ENCODE measurements around the gene SLC20A1. TPM values are rescaled to one million over a fixed set of nuclear protein-coding genes. Genes with fewer than 3 reads are reported as not detected.

SLC20A1 gene
- total RNA-seq, 1 donor from 2014 or later, result 59.4 TPM

DNA sequence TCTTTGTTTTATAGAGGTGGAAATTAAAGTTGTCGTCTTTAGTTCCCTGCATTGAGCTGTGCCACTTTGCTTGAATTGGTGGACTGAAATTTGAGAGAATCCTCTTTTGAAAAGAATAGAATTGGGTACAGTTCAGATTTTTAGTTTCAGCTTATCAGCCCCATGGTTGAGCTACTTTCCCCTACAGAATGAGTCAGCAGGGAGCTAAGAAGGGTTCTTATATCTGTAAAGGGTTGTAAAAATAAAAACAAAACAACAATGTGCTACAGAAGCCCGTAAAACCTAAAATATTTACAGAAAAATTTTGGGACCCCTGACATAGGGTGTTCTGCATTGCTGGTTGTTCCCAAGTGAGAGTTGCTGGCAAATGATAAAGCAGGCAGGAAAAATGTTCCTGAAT, 12.6 kb downstream of the SLC20A1 start:
- no peaks in the 10 kb centered on the region for H3K27me3 ChIP-seq
- no peaks in the 10 kb centered on the region for H3K9me3 ChIP-seq
- H3K4me3 ChIP-seq, result no peak overlapping the region
- H3K36me3 ChIP-seq, result peaks cover 95% of the 10 kb centered on the region
- TF ChIP-seq CTCF (IDR thresholded peaks at IDR 0.05), result no peak
- DNase-seq (no peak), ATAC-seq (no peak)
- intact Hi-C loops (cut with DNase I), result no loop called here
- H3K27ac ChIP-seq, result no peak overlapping the region
- H3K4me1 ChIP-seq, result peaks cover 11% of the 10 kb centered on the region

DNA sequence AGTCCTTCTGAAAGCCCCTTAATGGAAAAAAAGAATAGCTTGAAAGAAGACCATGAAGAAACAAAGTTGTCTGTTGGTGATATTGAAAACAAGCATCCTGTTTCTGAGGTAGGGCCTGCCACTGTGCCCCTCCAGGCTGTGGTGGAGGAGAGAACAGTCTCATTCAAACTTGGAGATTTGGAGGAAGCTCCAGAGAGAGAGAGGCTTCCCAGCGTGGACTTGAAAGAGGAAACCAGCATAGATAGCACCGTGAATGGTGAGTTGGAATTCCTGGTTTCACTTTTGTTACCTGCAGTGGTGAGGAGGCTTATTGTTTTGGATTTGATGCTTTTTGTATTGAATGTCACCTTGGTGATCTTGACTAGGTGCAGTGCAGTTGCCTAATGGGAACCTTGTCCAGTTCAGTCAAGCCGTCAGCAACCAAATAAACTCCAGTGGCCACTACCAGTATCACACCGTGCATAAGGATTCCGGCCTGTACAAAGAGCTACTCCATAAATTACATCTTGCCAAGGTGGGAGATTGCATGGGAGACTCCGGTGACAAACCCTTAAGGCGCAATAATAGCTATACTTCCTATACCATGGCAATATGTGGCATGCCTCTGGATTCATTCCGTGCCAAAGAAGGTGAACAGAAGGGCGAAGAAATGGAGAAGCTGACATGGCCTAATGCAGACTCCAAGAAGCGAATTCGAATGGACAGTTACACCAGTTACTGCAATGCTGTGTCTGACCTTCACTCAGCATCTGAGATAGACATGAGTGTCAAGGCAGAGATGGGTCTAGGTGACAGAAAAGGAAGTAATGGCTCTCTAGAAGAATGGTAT, 13.3 kb downstream of the SLC20A1 start:
- H3K36me3 ChIP-seq, result peaks cover 95% of the 10 kb centered on the region
- no peaks in the 10 kb centered on the region for H3K9me3 ChIP-seq
- intact Hi-C loops (cut with DNase I), result no loop called here
- no peak for DNase-seq
- peaks cover 11% of the 10 kb centered on the region for H3K4me1 ChIP-seq
- no peak overlapping the region for H3K27ac ChIP-seq
- no peaks in the 10 kb centered on the region for H3K27me3 ChIP-seq
- H3K4me3 ChIP-seq, result no peak overlapping the region
- no peak for ATAC-seq
- TF ChIP-seq CTCF (IDR thresholded peaks at IDR 0.05), result no peak

DNA sequence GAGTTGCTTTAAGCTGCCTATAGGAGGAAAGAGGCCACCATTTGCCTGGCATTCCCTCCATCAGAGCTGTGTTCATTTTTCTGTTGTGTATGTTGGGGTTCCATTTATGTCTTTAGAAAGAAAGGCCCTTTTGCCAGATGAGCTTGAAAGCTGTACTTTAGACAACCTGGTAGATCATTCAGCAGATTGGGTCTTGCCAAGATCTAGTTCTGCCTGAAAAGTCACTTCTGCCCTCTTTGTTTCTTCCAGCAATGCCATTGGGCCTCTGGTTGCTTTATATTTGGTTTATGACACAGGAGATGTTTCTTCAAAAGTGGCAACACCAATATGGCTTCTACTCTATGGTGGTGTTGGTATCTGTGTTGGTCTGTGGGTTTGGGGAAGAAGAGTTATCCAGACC, 14.4 kb downstream of the SLC20A1 start:
- ATAC-seq, result no peak

DNA sequence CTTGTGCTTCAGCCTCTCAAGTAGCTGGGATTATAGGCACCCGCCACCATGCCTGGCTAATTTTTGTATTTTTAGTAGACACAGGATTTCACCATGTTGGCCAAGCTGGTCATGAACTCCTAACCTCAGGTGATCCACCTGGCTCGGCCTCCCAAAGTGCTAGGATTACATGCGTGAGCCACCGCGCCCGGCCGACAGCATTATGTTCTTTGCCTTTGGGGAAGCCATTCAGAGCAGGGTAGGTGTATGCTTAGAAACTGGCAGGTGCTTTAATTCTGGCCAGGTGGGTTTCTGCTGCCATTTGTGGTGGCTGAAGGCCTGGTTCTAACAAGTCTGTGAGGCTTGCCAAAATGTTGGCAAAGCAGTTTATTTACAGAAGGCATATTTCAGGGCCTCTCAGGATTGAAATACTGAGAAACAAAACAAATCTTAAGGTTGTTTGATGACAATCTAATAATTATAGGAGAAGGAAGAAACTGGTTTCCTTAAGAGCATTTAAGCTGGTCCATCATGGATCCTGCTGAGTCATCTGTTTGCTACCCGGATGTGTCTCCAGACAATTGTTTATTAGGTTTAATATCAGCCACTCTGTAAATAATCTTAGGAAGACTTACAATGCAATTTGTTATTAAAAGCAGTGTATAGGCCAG, 16.0 kb downstream of the SLC20A1 start:
- DNase-seq, result no peak
- no peak for ATAC-seq
- intact Hi-C loops (cut with DNase I), result no loop called here

More for the DNA sequence above, 14.4 kb downstream of the SLC20A1 start:
- Histone ChIP-seq H3K4me3 (no peak overlapping the region), H3K4me1 (peaks cover 11% of the 10 kb centered on the region), H3K36me3 (peaks cover 95% of the 10 kb centered on the region), H3K27ac (no peak overlapping the region), H3K9me3 (no peaks in the 10 kb centered on the region), H3K27me3 (no peaks in the 10 kb centered on the region)
- DNase-seq, result no peak
- intact Hi-C loops (cut with DNase I), result no loop called here
- TF ChIP-seq CTCF (IDR thresholded peaks at IDR 0.05), result no peak

GRCh38 chr2:112662704-112663103, 17.0 kb downstream of the SLC20A1 start:
- no peak for ATAC-seq
- Histone ChIP-seq H3K27me3 (no peaks in the 10 kb centered on the region), H3K36me3 (peaks cover 75% of the 10 kb centered on the region), H3K4me1 (peaks cover 11% of the 10 kb centered on the region), H3K9me3 (no peaks in the 10 kb centered on the region), H3K4me3 (no peak overlapping the region), H3K27ac (no peak overlapping the region)
- DNase-seq, result no peak
- intact Hi-C loops (cut with DNase I), result no loop called here
- TF ChIP-seq CTCF (IDR thresholded peaks at IDR 0.05), result no peak

More for the DNA sequence above, 16.0 kb downstream of the SLC20A1 start:
- no peaks in the 10 kb centered on the region for H3K27me3 ChIP-seq
- H3K4me3 ChIP-seq, result no peak overlapping the region
- no peak for TF ChIP-seq CTCF (IDR thresholded peaks at IDR 0.05)
- H3K27ac ChIP-seq, result no peak overlapping the region
- peaks cover 84% of the 10 kb centered on the region for H3K36me3 ChIP-seq
- peaks cover 11% of the 10 kb centered on the region for H3K4me1 ChIP-seq
- H3K9me3 ChIP-seq, result no peaks in the 10 kb centered on the region
